Panc1 (cell line): ENCODE data around the gene TMEM87A. TPM values are rescaled to one million over a fixed set of nuclear protein-coding genes. Genes with fewer than 3 reads are reported as not detected.

Experiments used
- ATAC-seq: fragments of 200-7000 bp; cut with Tn5 transposase; 2 replicates; pipeline ENCODE4 v1.9.1; 2020; ENCODE audit warnings: mild to moderate bottlenecking, moderate library complexity
- BruUV-seq: library from RNA; stranded (reverse); fragments of 400-500 nt; replicated peaks from 2 replicates; lab custom pipeline; 2021; lab: Mats Ljungman, UMichigan
- CTCF ChIA-PET: fragments of 300-600 bp; sonication (Branson Sonifier 250); formaldehyde crosslinking; loops from one replicate; lab custom pipeline; 2022; ENCODE audit warnings: antibody characterized with exemption; lab: Charles Lee
- POLR2A ChIA-PET: fragments of 300-600 bp; sonication (Branson Sonifier 250); formaldehyde crosslinking; loops from one replicate; lab custom pipeline; 2022; ENCODE audit warnings: antibody characterized with exemption; lab: Charles Lee
- DNase-seq: peaks from one replicate; pipeline ENCODE4 v3.0.0-alpha.2; 2010; ENCODE audit warnings: low read depth, low spot score
- H3K27ac ChIP-seq: 2 replicates; pipeline ENCODE4 v1.5.1; 2011; ENCODE audit warnings: mild to moderate bottlenecking, low read length, inconsistent platforms
- H3K27me3 ChIP-seq: fragments of 200-500 bp; sonication (Bioruptor generic); 2 replicates; pipeline ENCODE4 v1.6.0; 2014; ENCODE audit warnings: low read length, inconsistent platforms; ENCODE audit not compliant: control insufficient read depth, insufficient read depth
- H3K36me3 ChIP-seq: fragments of 200-500 bp; sonication (Bioruptor generic); 2 replicates; pipeline ENCODE4 v1.5.1; 2014; ENCODE audit warnings: inconsistent platforms, mild to moderate bottlenecking, low read length, moderate library complexity; ENCODE audit not compliant: control insufficient read depth, insufficient read depth
- H3K4me1 ChIP-seq: 2 replicates; pipeline ENCODE4 v1.5.1; 2011; ENCODE audit warnings: inconsistent platforms, mild to moderate bottlenecking, low read length, moderate library complexity; ENCODE audit not compliant: control insufficient read depth, insufficient read depth
- H3K4me3 ChIP-seq, 2 experiments: 2 replicates each; pipeline ENCODE4 v1.5.1; 2011 to 2012; ENCODE audit warnings: low read depth in 2 of 2, low read length in 2 of 2, mild to moderate bottlenecking in 2 of 2, inconsistent platforms in 1 of 2, moderate library complexity in 1 of 2
- H3K9me3 ChIP-seq: fragments of 200-500 bp; sonication (Bioruptor generic); 2 replicates; pipeline ENCODE4 v1.5.1; 2014; ENCODE audit warnings: low read depth, mild to moderate bottlenecking, inconsistent platforms, low read length, moderate library complexity; ENCODE audit not compliant: control insufficient read depth, insufficient read depth
- POLR2AphosphoS5 ChIP-seq: IDR thresholded peaks from 2 replicates; pipeline ENCODE4 v1.6.1; 2012; ENCODE audit warnings: mild to moderate bottlenecking, low read depth, low read length, moderate library complexity
- SIN3A ChIP-seq: IDR thresholded peaks from 2 replicates; pipeline ENCODE4 v1.6.1; 2012; ENCODE audit warnings: low read depth, mild to moderate bottlenecking, low read length, moderate library complexity, borderline replicate concordance; ENCODE audit not compliant: insufficient read depth
- TCF7L2 ChIP-seq: IDR thresholded peaks from 2 replicates; pipeline ENCODE4 v1.6.1; 2011; ENCODE audit warnings: mild to moderate bottlenecking, low read depth, low read length, inconsistent platforms
- in situ Hi-C: cut with HindIII; loops from 2 replicates; pipeline ENCODE4 v1.10.0; 2016; ENCODE audit warnings: low sequenced_read_pairs, low pct_unique_long_range_greater_than_20kb
- intact Hi-C: fragments of 100-400 bp; cut with micrococcal nuclease; formaldehyde crosslinking; loops from one replicate; pipeline ENCODE4 v1.10.0; 2022; ENCODE audit not compliant: unreplicated experiment
- total RNA-seq: library from RNA; stranded (reverse); gene quantifications from one replicate; pipeline ENCODE4 v1.2.1, GENCODE V29; 2021; ENCODE audit not compliant: unreplicated experiment
- TF ChIP-seq, protein P1 (sequence below): fragments of 450-650 bp; IDR thresholded peaks from 2 replicates; pipeline ENCODE4 v1.5.1; 2017; ENCODE audit warnings: mild to moderate bottlenecking
- TF ChIP-seq, protein P2 (sequence below), 2 experiments: IDR thresholded peaks; 2 replicates each; pipeline ENCODE4 v1.6.1; 2011 to 2012; ENCODE audit warnings: low read depth in 2 of 2, control low read depth in 1 of 2, low read length in 1 of 2, mild to moderate bottlenecking in 1 of 2, moderate library complexity in 1 of 2; ENCODE audit not compliant: insufficient read depth in 1 of 2

TMEM87A gene
- total RNA-seq, 1 experiment from 2014 or later, result 49.6 TPM

DNA sequence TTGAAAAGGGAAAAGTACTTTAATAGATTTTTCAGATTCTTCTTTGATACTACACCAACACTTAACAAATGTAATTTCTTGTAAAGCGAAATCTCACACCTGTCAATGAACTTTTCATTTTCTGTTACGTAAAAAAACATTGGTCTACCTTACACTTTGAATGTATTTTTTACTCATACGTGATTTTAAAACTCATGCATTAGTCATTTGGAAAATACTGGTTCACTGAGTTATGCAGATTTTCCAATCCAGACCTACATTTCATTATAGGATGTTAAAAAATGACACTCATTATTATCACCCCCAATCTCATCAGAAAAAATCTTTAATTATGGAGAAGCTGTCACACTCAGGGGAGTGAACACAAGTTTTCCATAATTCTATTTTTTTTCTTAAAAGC, 79.8 kb downstream of the TMEM87A start:
- Histone ChIP-seq H3K9me3 (no peaks in the 10 kb centered on the region), H3K36me3 (peaks cover 3% of the 10 kb centered on the region; the same call in 1 of the 2 replicates), H3K4me1 (no peaks in the 10 kb centered on the region), H3K27ac (no peak overlapping the region), H3K4me3 (no peak overlapping the region), H3K27me3 (no peaks in the 10 kb centered on the region)
- BruUV-seq, result TSS peak; percentile 25
- ChIA-PET POLR2A (no interaction called here), CTCF (no interaction called here)
- TF ChIP-seq SIN3A (no peak), TCF7L2 (no peak), POLR2AphosphoS5 (no peak)
- TF ChIP-seq, protein P1, sequence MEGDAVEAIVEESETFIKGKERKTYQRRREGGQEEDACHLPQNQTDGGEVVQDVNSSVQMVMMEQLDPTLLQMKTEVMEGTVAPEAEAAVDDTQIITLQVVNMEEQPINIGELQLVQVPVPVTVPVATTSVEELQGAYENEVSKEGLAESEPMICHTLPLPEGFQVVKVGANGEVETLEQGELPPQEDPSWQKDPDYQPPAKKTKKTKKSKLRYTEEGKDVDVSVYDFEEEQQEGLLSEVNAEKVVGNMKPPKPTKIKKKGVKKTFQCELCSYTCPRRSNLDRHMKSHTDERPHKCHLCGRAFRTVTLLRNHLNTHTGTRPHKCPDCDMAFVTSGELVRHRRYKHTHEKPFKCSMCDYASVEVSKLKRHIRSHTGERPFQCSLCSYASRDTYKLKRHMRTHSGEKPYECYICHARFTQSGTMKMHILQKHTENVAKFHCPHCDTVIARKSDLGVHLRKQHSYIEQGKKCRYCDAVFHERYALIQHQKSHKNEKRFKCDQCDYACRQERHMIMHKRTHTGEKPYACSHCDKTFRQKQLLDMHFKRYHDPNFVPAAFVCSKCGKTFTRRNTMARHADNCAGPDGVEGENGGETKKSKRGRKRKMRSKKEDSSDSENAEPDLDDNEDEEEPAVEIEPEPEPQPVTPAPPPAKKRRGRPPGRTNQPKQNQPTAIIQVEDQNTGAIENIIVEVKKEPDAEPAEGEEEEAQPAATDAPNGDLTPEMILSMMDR, result no peak
- TF ChIP-seq, protein P2, sequence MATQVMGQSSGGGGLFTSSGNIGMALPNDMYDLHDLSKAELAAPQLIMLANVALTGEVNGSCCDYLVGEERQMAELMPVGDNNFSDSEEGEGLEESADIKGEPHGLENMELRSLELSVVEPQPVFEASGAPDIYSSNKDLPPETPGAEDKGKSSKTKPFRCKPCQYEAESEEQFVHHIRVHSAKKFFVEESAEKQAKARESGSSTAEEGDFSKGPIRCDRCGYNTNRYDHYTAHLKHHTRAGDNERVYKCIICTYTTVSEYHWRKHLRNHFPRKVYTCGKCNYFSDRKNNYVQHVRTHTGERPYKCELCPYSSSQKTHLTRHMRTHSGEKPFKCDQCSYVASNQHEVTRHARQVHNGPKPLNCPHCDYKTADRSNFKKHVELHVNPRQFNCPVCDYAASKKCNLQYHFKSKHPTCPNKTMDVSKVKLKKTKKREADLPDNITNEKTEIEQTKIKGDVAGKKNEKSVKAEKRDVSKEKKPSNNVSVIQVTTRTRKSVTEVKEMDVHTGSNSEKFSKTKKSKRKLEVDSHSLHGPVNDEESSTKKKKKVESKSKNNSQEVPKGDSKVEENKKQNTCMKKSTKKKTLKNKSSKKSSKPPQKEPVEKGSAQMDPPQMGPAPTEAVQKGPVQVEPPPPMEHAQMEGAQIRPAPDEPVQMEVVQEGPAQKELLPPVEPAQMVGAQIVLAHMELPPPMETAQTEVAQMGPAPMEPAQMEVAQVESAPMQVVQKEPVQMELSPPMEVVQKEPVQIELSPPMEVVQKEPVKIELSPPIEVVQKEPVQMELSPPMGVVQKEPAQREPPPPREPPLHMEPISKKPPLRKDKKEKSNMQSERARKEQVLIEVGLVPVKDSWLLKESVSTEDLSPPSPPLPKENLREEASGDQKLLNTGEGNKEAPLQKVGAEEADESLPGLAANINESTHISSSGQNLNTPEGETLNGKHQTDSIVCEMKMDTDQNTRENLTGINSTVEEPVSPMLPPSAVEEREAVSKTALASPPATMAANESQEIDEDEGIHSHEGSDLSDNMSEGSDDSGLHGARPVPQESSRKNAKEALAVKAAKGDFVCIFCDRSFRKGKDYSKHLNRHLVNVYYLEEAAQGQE (IDR thresholded peaks at IDR 0.05; ENCODE audit: insufficient read depth in 1 of 2, low read depth in 2 of 2, low read length in 1 of 2), result no peak
- DNase-seq, result no peak
- in situ Hi-C loops, result no loop called here
- ATAC-seq, result no peak
- intact Hi-C loops, result no loop called here

DNA sequence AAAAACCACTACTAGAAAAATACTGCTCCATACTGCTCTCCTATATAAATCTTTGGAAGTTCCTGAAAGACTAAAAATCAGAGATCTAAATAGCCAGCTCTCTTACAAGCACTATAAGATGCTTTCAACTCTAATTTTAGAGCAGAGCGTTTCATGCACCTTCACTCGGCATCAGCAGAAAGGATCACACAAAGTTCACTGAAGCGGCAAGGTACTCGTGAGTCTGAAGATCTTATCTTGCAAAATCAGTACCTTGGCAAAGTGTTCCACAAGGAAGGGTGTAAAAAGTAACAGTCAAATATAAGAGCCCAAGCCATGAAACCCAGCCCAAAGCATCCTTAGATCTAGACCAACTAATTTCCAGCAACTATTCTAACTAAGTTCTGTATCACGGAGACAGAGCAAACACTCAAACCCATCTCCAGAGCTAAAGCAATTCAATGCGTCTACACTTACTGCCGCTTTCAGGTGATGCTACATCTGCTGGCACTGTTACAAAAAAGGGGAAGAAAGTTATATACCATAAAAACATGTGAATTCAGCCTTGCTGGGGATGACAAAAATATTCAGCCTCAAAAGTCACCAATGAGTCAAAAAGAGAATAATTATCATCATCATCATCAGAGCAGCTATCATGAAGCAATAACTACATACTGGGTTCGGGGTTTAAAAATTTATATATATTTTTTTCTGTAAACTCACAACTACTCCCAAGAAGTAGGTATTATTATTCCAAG, 81.5 kb downstream of the TMEM87A start:
- TF ChIP-seq POLR2AphosphoS5, result no peak
- TF ChIP-seq SIN3A, result no peak
- TF ChIP-seq TCF7L2, result no peak
- DNase-seq (no peak), ATAC-seq (no peak)
- CTCF ChIA-PET, result interaction anchor here (0.5 kb wide), 1 partner anchor 326 kb away, joined by 4 read pairs; no protein-coding TSS in a partner anchor
- intact Hi-C loops, result no loop called here
- no TSS peak for BruUV-seq
- peaks cover 4% of the 10 kb centered on the region for H3K36me3 ChIP-seq
- H3K4me3 ChIP-seq, result no peak overlapping the region
- no peak overlapping the region for H3K27ac ChIP-seq
- H3K9me3 ChIP-seq, result no peaks in the 10 kb centered on the region
- H3K4me1 ChIP-seq, result no peaks in the 10 kb centered on the region
- POLR2A ChIA-PET, result interaction anchor here (0.7 kb wide), 1 partner anchor 41 kb away, joined by 3 read pairs; no protein-coding TSS in a partner anchor
- no peaks in the 10 kb centered on the region for H3K27me3 ChIP-seq
- in situ Hi-C loops, result no loop called here

DNA sequence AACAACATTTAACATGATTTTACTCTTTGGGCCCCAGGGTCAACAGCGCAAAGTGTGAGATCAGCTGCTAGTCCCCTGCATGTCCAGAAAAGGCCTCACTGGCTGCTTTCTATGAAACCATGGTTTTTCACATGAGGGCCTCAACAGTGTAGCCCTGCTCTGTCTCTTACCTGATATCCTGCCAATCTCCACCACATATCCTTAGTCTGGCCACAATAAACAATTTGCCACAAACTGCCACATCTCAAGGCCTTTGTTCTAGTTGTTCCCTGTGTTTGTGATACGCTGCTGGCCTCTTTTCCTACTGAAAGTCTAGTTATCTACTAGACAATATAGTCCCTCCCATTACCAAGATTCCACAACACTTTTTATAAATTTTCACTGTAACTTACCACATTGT, 82.9 kb downstream of the TMEM87A start:
- H3K36me3 ChIP-seq, result peaks cover 7% of the 10 kb centered on the region
- no peak overlapping the region for H3K27ac ChIP-seq
- H3K27me3 ChIP-seq, result no peaks in the 10 kb centered on the region
- no peaks in the 10 kb centered on the region for H3K9me3 ChIP-seq
- ATAC-seq (no peak), DNase-seq (no peak)
- no peak overlapping the region for H3K4me3 ChIP-seq
- BruUV-seq, result no TSS peak
- H3K4me1 ChIP-seq, result no peaks in the 10 kb centered on the region
- in situ Hi-C loops (no loop called here), intact Hi-C loops (no loop called here)
- no peak for TF ChIP-seq SIN3A
- no peak for TF ChIP-seq TCF7L2
- POLR2A ChIA-PET, result no interaction called here
- CTCF ChIA-PET, result no interaction called here
